ENCODE data around the gene IGSF9B.
A peak's percentile ranks its signal among the peaks of the same experiment; 100 is the strongest.

IGSF9B gene

GRCh38 chr11:133982876-133983275 is 26.1 kb upstream of the IGSF9B start:
- DNase-seq: no peak

GRCh38 chr11:133982151-133982550 is 25.4 kb upstream of the IGSF9B start:
- DNase-seq: no peak

GRCh38 chr11:133981156-133981555 is 24.4 kb upstream of the IGSF9B start:
- no peak for DNase-seq

GRCh38 chr11:133980665-133981064 is 23.9 kb upstream of the IGSF9B start:
- no peak for DNase-seq

GRCh38 chr11:133978794-133979193 is 22.0 kb upstream of the IGSF9B start:
- no peak for DNase-seq

GRCh38 chr11:133977067-133977677 is 20.4 kb upstream of the IGSF9B start:
- no peak for DNase-seq

- no peak for DNase-seq
Measured at GRCh38 chr11:133975488-133975849, 18.7 kb upstream of the IGSF9B start.

- no peak for DNase-seq
Measured at GRCh38 chr11:133974836-133975487, 18.2 kb upstream of the IGSF9B start.

- no peak for DNase-seq
Measured at GRCh38 chr11:133971881-133972280, 15.1 kb upstream of the IGSF9B start.

GRCh38 chr11:133969112-133969511 is 12.3 kb upstream of the IGSF9B start:
- DNase-seq: no peak

- no peak for DNase-seq
Measured at GRCh38 chr11:133968300-133968699, 11.5 kb upstream of the IGSF9B start.

GRCh38 chr11:133967599-133968238 is 11.0 kb upstream of the IGSF9B start:
- no peak for DNase-seq

GRCh38 chr11:133966921-133967598 is 10.3 kb upstream of the IGSF9B start:
- no peak for DNase-seq

GRCh38 chr11:133966172-133966651 is 9.4 kb upstream of the IGSF9B start:
- DNase-seq: no peak

- DNase-seq: no peak
Measured at GRCh38 chr11:133965031-133965601, 8.3 kb upstream of the IGSF9B start.

GRCh38 chr11:133964356-133964755 is 7.6 kb upstream of the IGSF9B start:
- DNase-seq: no peak

- DNase-seq: no peak
Measured at GRCh38 chr11:133961890-133962289, 5.1 kb upstream of the IGSF9B start.

GRCh38 chr11:133957900-133958299 is 1.1 kb upstream of the IGSF9B start:
- DNase-seq: no peak

GRCh38 chr11:133955945-133956421 is 785 bp downstream of the IGSF9B start:
- no peak for DNase-seq

GRCh38 chr11:133955081-133955891 is 1.5 kb downstream of the IGSF9B start:
- DNase-seq: peak; percentile 33

- DNase-seq: no peak
Measured at GRCh38 chr11:133953999-133954398, 2.8 kb downstream of the IGSF9B start.

GRCh38 chr11:133953547-133953946 is 3.2 kb downstream of the IGSF9B start:
- no peak for DNase-seq

All from NCI-H2107 (cell line).